H9 (cell line): Measurements from ENCODE around the gene ANKS3. TPM values are rescaled to one million over a fixed set of nuclear protein-coding genes. Genes with fewer than 3 reads are reported as not detected.

Source experiments
- DNase-seq: peaks from one replicate; pipeline ENCODE4 v3.0.0-alpha.2; 2017
- H2AFZ ChIP-seq: one replicate; pipeline ENCODE4 v1.6.1; 2013; ENCODE audit warnings: mild to moderate bottlenecking, low read length, control low read depth, moderate library complexity
- H2AK5ac ChIP-seq: 2 replicates; pipeline ENCODE4 v1.6.1; 2013; ENCODE audit warnings: low read length, control low read depth, mixed read lengths; ENCODE audit not compliant: insufficient read length
- H2BK120ac ChIP-seq: one replicate; pipeline ENCODE4 v1.6.1; 2013; ENCODE audit warnings: low read depth, mild to moderate bottlenecking, low read length, control low read depth, inconsistent platforms; ENCODE audit not compliant: poor library complexity, severe bottlenecking
- H2BK12ac ChIP-seq: 2 replicates; pipeline ENCODE4 v1.6.1; 2013; ENCODE audit warnings: low read length, control low read depth, mixed read lengths, low read depth; ENCODE audit not compliant: insufficient read length
- H2BK15ac ChIP-seq: 2 replicates; pipeline ENCODE4 v1.6.1; 2013; ENCODE audit warnings: low read depth, low read length, control low read depth
- H2BK20ac ChIP-seq: one replicate; pipeline ENCODE4 v1.6.1; 2013; ENCODE audit warnings: low read depth, mild to moderate bottlenecking, low read length, control low read depth, inconsistent platforms; ENCODE audit not compliant: poor library complexity, severe bottlenecking
- H2BK5ac ChIP-seq: 2 replicates; pipeline ENCODE4 v1.6.1; 2013; ENCODE audit warnings: low read length, control low read depth, mixed read lengths; ENCODE audit not compliant: insufficient read length
- H3K14ac ChIP-seq: 2 replicates; pipeline ENCODE4 v1.6.1; 2013; ENCODE audit warnings: low read length, control low read depth; ENCODE audit not compliant: insufficient read depth
- H3K18ac ChIP-seq: 2 replicates; pipeline ENCODE4 v1.6.1; 2013; ENCODE audit warnings: low read depth, mild to moderate bottlenecking, mixed read lengths, low read length, control low read depth; ENCODE audit not compliant: insufficient read length
- H3K23ac ChIP-seq: 2 replicates; pipeline ENCODE4 v1.6.1; 2013; ENCODE audit warnings: low read length, control low read depth, mixed read lengths, low read depth; ENCODE audit not compliant: insufficient read length
- H3K23me2 ChIP-seq: 2 replicates; pipeline ENCODE4 v1.6.1; 2013; ENCODE audit warnings: low read depth, mild to moderate bottlenecking, mixed read lengths, low read length, control low read depth; ENCODE audit not compliant: insufficient read length, poor library complexity, severe bottlenecking
- H3K27ac ChIP-seq: 2 replicates; pipeline ENCODE4 v1.5.1; 2013; ENCODE audit warnings: low read length, control low read depth, mixed read lengths, low read depth; ENCODE audit not compliant: insufficient read length
- H3K27me3 ChIP-seq: 2 replicates; pipeline ENCODE4 v1.6.1; 2013; ENCODE audit warnings: low read length, control low read depth, inconsistent platforms; ENCODE audit not compliant: insufficient read depth
- H3K4ac ChIP-seq: 2 replicates; pipeline ENCODE4 v1.6.1; 2013; ENCODE audit warnings: low read depth, mild to moderate bottlenecking, control low read depth, inconsistent platforms, low read length, moderate library complexity
- H3K4me1 ChIP-seq: 2 replicates; pipeline ENCODE4 v1.6.1; 2013; ENCODE audit warnings: low read length, control low read depth, inconsistent platforms; ENCODE audit not compliant: insufficient read depth
- H3K4me2 ChIP-seq: 2 replicates; pipeline ENCODE4 v1.6.1; 2013; ENCODE audit warnings: low read length, control low read depth, mixed read lengths; ENCODE audit not compliant: insufficient read length, insufficient read depth
- H3K56ac ChIP-seq: 2 replicates; pipeline ENCODE4 v1.6.1; 2013; ENCODE audit warnings: low read depth, mild to moderate bottlenecking, mixed read lengths, low read length, control low read depth; ENCODE audit not compliant: insufficient read length
- H3K79me1 ChIP-seq: 2 replicates; pipeline ENCODE4 v1.6.1; 2013; ENCODE audit warnings: low read depth, mild to moderate bottlenecking, moderate library complexity, low read length, control low read depth, inconsistent platforms; ENCODE audit not compliant: insufficient read depth, poor library complexity, severe bottlenecking
- H3K79me2 ChIP-seq: 2 replicates; pipeline ENCODE4 v1.6.1; 2013; ENCODE audit warnings: low read length, control low read depth, inconsistent platforms; ENCODE audit not compliant: insufficient read depth
- H3K9ac ChIP-seq: 2 replicates; pipeline ENCODE4 v1.6.1; 2013; ENCODE audit warnings: low read length, control low read depth, mixed read lengths; ENCODE audit not compliant: insufficient read length; ENCODE audit errors: extremely low read depth
- H3K9me3 ChIP-seq: one replicate; pipeline ENCODE4 v1.6.1; 2013; ENCODE audit warnings: low read depth, low read length, inconsistent platforms; ENCODE audit not compliant: control insufficient read depth
- H3T11ph ChIP-seq: one replicate; pipeline ENCODE4 v1.6.1; 2013; ENCODE audit warnings: mild to moderate bottlenecking, low read length, control low read depth, inconsistent platforms
- H4K20me1 ChIP-seq: one replicate; pipeline ENCODE4 v1.6.1; 2013; ENCODE audit not compliant: control insufficient read depth, insufficient read length, insufficient read depth
- H4K5ac ChIP-seq: 2 replicates; pipeline ENCODE4 v1.6.1; 2013; ENCODE audit warnings: low read depth, mild to moderate bottlenecking, mixed read lengths, low read length, control low read depth; ENCODE audit not compliant: insufficient read length
- H4K8ac ChIP-seq: replicated peaks from 2 replicates; pipeline ENCODE4 v1.6.1; 2013; ENCODE audit warnings: low read length, control low read depth, mixed read lengths, low read depth; ENCODE audit not compliant: insufficient read length
- H4K91ac ChIP-seq: 2 replicates; pipeline ENCODE4 v1.6.1; 2013; ENCODE audit warnings: low read depth, mild to moderate bottlenecking, moderate library complexity, mixed read lengths, low read length, control low read depth; ENCODE audit not compliant: insufficient read length
- H3K27ac Mint-ChIP-seq, 3 experiments: 2 replicates in 2 of 3; 3 replicates in 1 of 3; pipeline ENCODE4 v1.8.0; 2020 to 2021; ENCODE audit warnings: mixed read lengths in 3 of 3, mild to moderate bottlenecking in 1 of 3, moderate library complexity in 1 of 3
- H3K27me3 Mint-ChIP-seq: 2 replicates; pipeline ENCODE4 v1.8.0; 2021; ENCODE audit warnings: low read depth, mild to moderate bottlenecking, moderate library complexity, mixed read lengths
- H3K36me3 Mint-ChIP-seq, 3 experiments: 2 replicates in 2 of 3; 3 replicates in 1 of 3; pipeline ENCODE4 v1.8.0; 2020 to 2021; ENCODE audit warnings: low read depth in 3 of 3, mixed read lengths in 3 of 3; ENCODE audit not compliant: insufficient read depth in 1 of 3
- H3K4me1 Mint-ChIP-seq, 2 experiments: 2 replicates each; pipeline ENCODE4 v1.8.0; 2020; ENCODE audit warnings: mixed read lengths in 2 of 2
- H3K4me3 Mint-ChIP-seq, 2 experiments: 2 replicates in 1 of 2; 3 replicates in 1 of 2; pipeline ENCODE4 v1.8.0; 2020 to 2021; ENCODE audit warnings: mild to moderate bottlenecking in 2 of 2, mixed read lengths in 2 of 2, moderate library complexity in 1 of 2
- H3K9me3 Mint-ChIP-seq, 2 experiments: 2 replicates in 1 of 2; 3 replicates in 1 of 2; pipeline ENCODE4 v1.8.0; 2020; ENCODE audit warnings: mild to moderate bottlenecking in 2 of 2, mixed read lengths in 2 of 2, moderate library complexity in 1 of 2
- CTCF ChIP-seq: fragments of 200-600 bp; sonication (generic); conservative IDR thresholded peaks from 3 replicates; pipeline ENCODE4 v1.8.0; 2021; ENCODE audit warnings: antibody characterized with exemption, mild to moderate bottlenecking
- WGBS: extraction: QIAGEN DNeasy Blood & Tissue Kit; methylation state at CpG from one replicate; pipeline ENCODE4 v1.1.7; 2013; ENCODE audit warnings: missing lambda C conversion rate, low lambda C conversion rate, mixed read lengths; ENCODE audit not compliant: insufficient read length; ENCODE audit errors: extremely low coverage; 5-methylcytosine and 5-hydroxymethylcytosine counted together
- total RNA-seq: library from RNA; stranded (reverse); gene quantifications from 2 replicates; pipeline ENCODE4 v1.2.1, GENCODE V29; 2021

The ANKS3 gene
- total RNA-seq, 1 experiment from 2014 or later, result 32.0 TPM

DNA sequence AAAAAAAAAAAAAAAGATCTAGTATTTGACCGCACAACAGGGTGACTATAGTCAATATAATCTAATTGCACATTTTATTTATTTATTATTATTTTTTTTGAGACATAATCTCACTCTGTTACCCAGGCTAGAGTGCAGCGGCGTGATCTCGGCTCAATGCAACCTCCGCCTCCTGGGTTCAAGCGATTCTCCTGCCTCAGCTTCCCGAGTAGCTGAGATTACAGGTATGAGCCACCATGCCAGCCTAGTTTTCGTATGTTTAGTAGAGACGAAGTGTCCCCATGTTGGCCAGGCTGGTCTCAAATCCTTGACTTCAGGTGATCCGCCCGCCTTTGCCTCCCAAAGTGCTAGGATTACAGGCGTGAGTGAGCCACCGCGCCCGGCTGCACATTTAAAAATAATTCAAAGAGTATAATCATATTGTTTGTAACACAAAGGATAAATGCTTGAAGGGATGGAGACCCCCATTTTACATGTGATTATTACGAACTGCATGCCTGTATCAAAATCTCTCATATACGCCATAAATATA, 794 bp downstream of the ANKS3 start:
- Histone ChIP-seq H3K14ac (no peak overlapping the region), H2BK12ac (no peak overlapping the region), H3K23me2 (peaks cover 9% of the 10 kb centered on the region), H3K4ac (no peak overlapping the region), H3K79me1 (peaks cover 6% of the 10 kb centered on the region), H3K56ac (no peak overlapping the region), H3K27me3 (no peaks in the 10 kb centered on the region), H4K20me1 (no peaks in the 10 kb centered on the region), H4K91ac (no peak overlapping the region), H3K27ac (no peak overlapping the region), H3K9me3 (no peaks in the 10 kb centered on the region), H4K8ac (no peak overlapping the region), H2AK5ac (no peak overlapping the region), H2BK15ac (no peak overlapping the region), H3K79me2 (peaks cover 4% of the 10 kb centered on the region; the same call in 1 of the 2 replicates), H2AFZ (no peak overlapping the region), H3K23ac (no peak overlapping the region), H2BK120ac (no peak overlapping the region), H3K9ac (peak overlapping the region; percentile 27), H2BK20ac (no peak overlapping the region), H3K4me1 (no peaks in the 10 kb centered on the region), H3T11ph (no peak overlapping the region), H4K5ac (no peak overlapping the region), H3K18ac (no peak overlapping the region), H2BK5ac (no peak overlapping the region), H3K4me2 (peak overlapping the region; percentile 76)
- DNase-seq, result no peak
- Mint-ChIP-seq H3K9me3 (no peaks in the 10 kb centered on the region; a peak in 1 of 5 replicates), H3K27me3 (peaks cover 4% of the 10 kb centered on the region), H3K27ac (peak overlapping the region; percentile 74 to 94 (median 83); a peak in 4 of 7 replicates), H3K4me3 (peak overlapping the region; percentile 92 to 97), H3K36me3 (peaks cover 0 to 23% (median 20%) of the 10 kb centered on the region in 3 experiments; a peak in 6 of 7 replicates), H3K4me1 (peaks cover 8 to 12% of the 10 kb centered on the region in 2 experiments)
- no CpG with 5 or more reads among the region's 17 CpGs for WGBS
- no peak for TF ChIP-seq CTCF
